ENCODE results near the gene F13A1. TPM values are rescaled to one million over a fixed set of nuclear protein-coding genes. Genes with fewer than 3 reads are reported as not detected.

F13A1 gene
- total and polyA plus RNA-seq, 2 of the 8 experiments (the other 6 are each of a cell fraction or from before 2014, with no cell fraction given): 0.57 to 1.5 TPM

DNA sequence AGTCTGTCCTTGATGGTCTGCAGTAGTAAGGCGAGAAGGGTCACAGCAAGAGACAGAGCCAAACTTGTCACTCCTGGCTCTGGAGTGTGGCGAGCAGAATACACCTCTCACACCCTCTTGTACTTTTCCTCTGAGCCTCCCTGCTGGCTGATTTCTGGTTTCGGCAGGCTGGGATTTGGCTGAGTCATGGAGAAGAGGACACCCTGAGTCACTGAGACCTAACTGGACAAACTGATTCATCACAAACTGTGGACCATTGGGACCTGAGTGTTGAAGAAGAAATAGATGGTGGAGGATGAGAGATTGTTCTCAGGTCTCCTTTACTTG is 101.7 kb downstream of the F13A1 start:
- Histone ChIP-seq H4K20me1 (replicated peaks in 1 of 2; ENCODE audit: control insufficient read depth in 1 of 2, insufficient read depth in 2 of 2, low read length in 2 of 2) (no peaks in the 10 kb centered on the region), H3K9me3 (ENCODE audit: insufficient read depth in 2 of 2, low read depth in 1 of 2, low read length in 1 of 2) (no peaks in the 10 kb centered on the region), H4K8ac (ENCODE audit: extremely low read depth, insufficient read depth, low read length) (no peak overlapping the region), H2BK15ac (ENCODE audit: low read length) (0 out of 2 replicates have a peak overlapping the region, but pooled peaks have one; percentile 29), H3K14ac (ENCODE audit: insufficient read length) (no peak overlapping the region), H3K18ac (ENCODE audit: extremely low read depth, low read length) (no peak overlapping the region; the same call in 1 of the 2 replicates), H3K4me2 (ENCODE audit: insufficient read depth in 1 of 2, low read depth in 2 of 2, low read length in 2 of 2) (no peak overlapping the region), H2AK5ac (ENCODE audit: low read depth, low read length) (no peak overlapping the region), H3K4me1 (replicated peaks in 1 of 4; ENCODE audit: control insufficient read depth in 3 of 4, insufficient read depth in 4 of 4, low read length in 3 of 4) (no peaks in the 10 kb centered on the region; a peak in 2 of 7 replicates), H3K4ac (replicated peaks; ENCODE audit: insufficient read length, low read depth, low read length) (no peak overlapping the region), H2BK20ac (ENCODE audit: low read length) (no peak overlapping the region), H2BK12ac (ENCODE audit: low read depth, low read length) (no peak overlapping the region), H3K27ac (ENCODE audit: low read depth, low read length) (no peak overlapping the region), H3K79me1 (ENCODE audit: low read depth, low read length) (no peaks in the 10 kb centered on the region), H4K5ac (ENCODE audit: insufficient read length, low read depth, low read length) (no peak overlapping the region), H3K4me3 (ENCODE audit: extremely low read depth in 1 of 4, insufficient read depth in 2 of 4, low read depth in 3 of 4, low read length in 4 of 4) (no peak overlapping the region), H3K27me3 (replicated peaks in 1 of 4; ENCODE audit: control insufficient read depth in 3 of 4, extremely low read depth in 1 of 4, insufficient read depth in 3 of 4, low read length in 3 of 4) (no peaks in the 10 kb centered on the region; a peak in 1 of 7 replicates), H4K91ac (replicated peaks; ENCODE audit: insufficient read length, low read length) (no peak overlapping the region), H2BK120ac (replicated peaks; ENCODE audit: low read depth, low read length) (no peak overlapping the region), H3K9ac (replicated peaks in 1 of 4; ENCODE audit: extremely low read depth in 1 of 4, low read depth in 3 of 4, low read length in 3 of 4) (no peak overlapping the region), H3K36me3 (ENCODE audit: control insufficient read depth in 2 of 4, insufficient read depth in 4 of 4, low read length in 3 of 4) (no peaks in the 10 kb centered on the region), H3K56ac (replicated peaks; ENCODE audit: insufficient read length, low read depth, low read length) (no peak overlapping the region), H3K79me2 (ENCODE audit: control insufficient read depth in 1 of 2, insufficient read depth in 2 of 2, low read length in 2 of 2) (no peaks in the 10 kb centered on the region), H2BK5ac (ENCODE audit: low read depth, low read length) (no peak overlapping the region), H3K23me2 (ENCODE audit: low read depth, low read length) (no peaks in the 10 kb centered on the region), H2AFZ (ENCODE audit: low read length) (0 out of 2 replicates have a peak overlapping the region, but pooled peaks have one; percentile 33), H3K23ac (ENCODE audit: insufficient read length) (no peak overlapping the region)
- ChIA-PET CTCF (ENCODE audit: partially characterized antibody) (interaction anchor here (1.5 to 1.9 kb wide), 3 partner anchors 10 to 327 kb away, joined by 3 to 10 read pairs (median 4); no protein-coding TSS in a partner anchor), POLR2A (ENCODE audit: partially characterized antibody) (no interaction called here)
- DNase-seq (ENCODE audit: low read depth in 1 of 2, low spot score in 2 of 2) (no peak), FAIRE-seq (no peak)
- TF ChIP-seq SIN3A (conservative IDR thresholded peaks at IDR 0.05 in 1 of 2, IDR thresholded peaks at IDR 0.05 in 1 of 2; ENCODE audit: low read depth in 1 of 2, low read length in 2 of 2): no peak
- peak; percentile 77 for TF ChIP-seq BACH1 (IDR thresholded peaks at IDR 0.05; ENCODE audit: low read length)
- TF ChIP-seq MAFK (IDR thresholded peaks at IDR 0.05; ENCODE audit: low read depth, low read length): peak; percentile 16; the same call in 1 of the 2 replicates
- TF ChIP-seq CTBP2 (IDR thresholded peaks at IDR 0.05; ENCODE audit: borderline replicate concordance, insufficient read depth, insufficient read length, low read length): no peak
- no peak for TF ChIP-seq RAD21 (IDR thresholded peaks at IDR 0.05 in 1 of 2, conservative IDR thresholded peaks at IDR 0.05 in 1 of 2; ENCODE audit: low read depth in 2 of 2, low read length in 2 of 2)
- WGBS, 2 experiments (ENCODE audit: extremely low coverage in 1 of 2, insufficient coverage in 1 of 2, insufficient read length in 1 of 2, insufficient replicate concordance in 2 of 2, low coverage in 1 of 2, low lambda C conversion rate in 2 of 2, missing lambda C conversion rate in 1 of 2): 86% methylated on average over 3 of the region's 3 CpGs; no CpG with 5 or more reads in 1 of the 2 experiments

All from H1 (cell line).